Fibroblast of skin of left quadriceps (primary cell): Measurements from ENCODE around the gene BLOC1S4.
"Not testable (repeated sequence)": the region's sequence is repeated elsewhere in the genome, so short reads cannot be mapped to it uniquely, and the experiment has no call there.

Experiments
- DNase-seq, 2 experiments: peaks; one replicate each; pipeline ENCODE4 v3.0.0-alpha.2; 2013; ENCODE audit warnings: low read depth in 2 of 2

The BLOC1S4 gene

GRCh38 chr4:6716018-6716911 is at the start of gene BLOC1S4:
Gene BLOC1S4 (plus strand): TSS chr4:6716174. CDS start chr4:6716210, 36 bp downstream.
- peak; percentile 82 to 85 for DNase-seq

- no peak for DNase-seq
These were observed 47.6 kb upstream of the BLOC1S4 start for GRCh38 chr4:6668391-6668790.

GRCh38 chr4:6671648-6672047 is 44.3 kb upstream of the BLOC1S4 start:
- no peak for DNase-seq

- DNase-seq, result no peak
These were observed 43.8 kb upstream of the BLOC1S4 start for GRCh38 chr4:6672131-6672530.

- not testable (repeated sequence) for DNase-seq
These were observed 43.3 kb upstream of the BLOC1S4 start for GRCh38 chr4:6672541-6673190.

GRCh38 chr4:6673191-6673659 is 42.7 kb upstream of the BLOC1S4 start:
- DNase-seq, result not testable (repeated sequence)

GRCh38 chr4:6673660-6674499 is 42.1 kb upstream of the BLOC1S4 start:
- peak; percentile 88 for DNase-seq

GRCh38 chr4:6674500-6675149 is 41.3 kb upstream of the BLOC1S4 start:
- no peak for DNase-seq

- no peak for DNase-seq
These were observed 39.0 kb upstream of the BLOC1S4 start for GRCh38 chr4:6676722-6677558.

- no peak for DNase-seq
These were observed 35.5 kb upstream of the BLOC1S4 start for GRCh38 chr4:6680372-6681034.

- DNase-seq, result no peak
These were observed 34.8 kb upstream of the BLOC1S4 start for GRCh38 chr4:6681191-6681590.

GRCh38 chr4:6682862-6683590 is 32.9 kb upstream of the BLOC1S4 start:
- DNase-seq, result no peak

- DNase-seq, result no peak
These were observed 31.3 kb upstream of the BLOC1S4 start for GRCh38 chr4:6684656-6685055.

GRCh38 chr4:6686104-6686787 is 29.7 kb upstream of the BLOC1S4 start:
- no peak for DNase-seq

- no peak for DNase-seq
These were observed 27.8 kb upstream of the BLOC1S4 start for GRCh38 chr4:6687947-6688878.

- DNase-seq, result peak; percentile 90 to 91
These were observed 27.0 kb upstream of the BLOC1S4 start for GRCh38 chr4:6688879-6689505.

GRCh38 chr4:6689506-6689960 is 26.4 kb upstream of the BLOC1S4 start:
- DNase-seq, result no peak
